Measurements from ENCODE around the gene CHRM1. TPM values are rescaled to one million over a fixed set of nuclear protein-coding genes. Genes with fewer than 3 reads are reported as not detected.

The CHRM1 gene
- total RNA-seq, 2 donors from 2014 or later: 38.1 to 107 TPM

DNA sequence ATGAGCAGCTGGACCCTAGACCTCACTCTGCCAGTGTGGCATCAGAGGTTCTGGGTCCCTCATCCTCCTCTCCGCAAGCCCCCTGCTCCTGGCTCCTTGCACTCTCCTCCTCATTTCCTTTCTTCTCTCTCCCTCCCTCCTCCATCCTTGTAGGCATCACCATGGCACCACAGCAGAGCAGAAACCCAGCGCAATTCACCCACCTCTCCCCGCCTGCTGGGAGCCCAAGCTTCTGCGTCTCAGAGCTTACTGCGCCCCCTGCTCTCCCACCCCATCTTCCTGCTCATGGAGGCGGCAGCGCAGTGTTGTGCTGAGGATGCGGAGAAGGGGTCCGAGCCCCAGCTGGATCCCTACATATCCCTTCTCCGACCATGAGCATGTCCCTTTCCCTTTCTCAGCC is 1.7 kb downstream of the CHRM1 start:
- H3K27ac ChIP-seq: peak overlapping the region; percentile 74 to 91

GRCh38 chr11:62918531-62918930 is 2.6 kb downstream of the CHRM1 start:
- H3K4me3 ChIP-seq: peak overlapping the region in 1 of 2 donors; percentile 52
- H3K36me3 ChIP-seq: no peaks in the 10 kb centered on the region
- H3K27me3 ChIP-seq (replicated peaks; ENCODE audit: insufficient read depth): no peaks in the 10 kb centered on the region
- intact Hi-C loops (cut with DNase I): no loop called here
- DNase-seq (ENCODE audit: low spot score): no peak
- peak overlapping the region in 1 of 2 donors; percentile 74 for H3K27ac ChIP-seq
- H3K9me3 ChIP-seq: no peaks in the 10 kb centered on the region
- H3K4me1 ChIP-seq (replicated peaks): peaks cover 12% of the 10 kb centered on the region
- WGBS: 61% methylated on average over 5 of the region's 5 CpGs
- TF ChIP-seq POLR2A (IDR thresholded peaks at IDR 0.05) (no peak), CTCF (IDR thresholded peaks at IDR 0.05) (no peak), POLR2AphosphoS5 (IDR thresholded peaks at IDR 0.05) (no peak)

More for the DNA sequence above, 1.7 kb downstream of the CHRM1 start:
- no peak for DNase-seq (ENCODE audit: low spot score)
- 95% methylated on average over 10 of the region's 10 CpGs for WGBS
- Histone ChIP-seq H3K36me3 (no peaks in the 10 kb centered on the region), H3K27me3 (replicated peaks; ENCODE audit: insufficient read depth) (no peaks in the 10 kb centered on the region), H3K4me1 (replicated peaks) (peaks cover 16% of the 10 kb centered on the region), H3K9me3 (no peaks in the 10 kb centered on the region), H3K4me3 (peak overlapping the region; percentile 35 to 52)
- TF ChIP-seq CTCF (IDR thresholded peaks at IDR 0.05): no peak
- no peak for TF ChIP-seq POLR2AphosphoS5 (IDR thresholded peaks at IDR 0.05)
- TF ChIP-seq POLR2A (IDR thresholded peaks at IDR 0.05): no peak
- intact Hi-C loops (cut with DNase I): no loop called here

GRCh38 chr11:62917906-62918502 is 3.2 kb downstream of the CHRM1 start:
- TF ChIP-seq CTCF (IDR thresholded peaks at IDR 0.05) (no peak), POLR2A (IDR thresholded peaks at IDR 0.05) (no peak), POLR2AphosphoS5 (IDR thresholded peaks at IDR 0.05) (no peak)
- Histone ChIP-seq H3K27me3 (replicated peaks; ENCODE audit: insufficient read depth) (no peaks in the 10 kb centered on the region), H3K4me3 (peak overlapping the region in 1 of 2 donors; percentile 52), H3K27ac (peak overlapping the region in 1 of 2 donors; percentile 74), H3K9me3 (no peaks in the 10 kb centered on the region), H3K36me3 (no peaks in the 10 kb centered on the region), H3K4me1 (replicated peaks) (peaks cover 8% of the 10 kb centered on the region)
- no peak for DNase-seq (ENCODE audit: low spot score)
- intact Hi-C loops (cut with DNase I): no loop called here
- WGBS: 92% methylated on average over 11 of the region's 11 CpGs

DNA sequence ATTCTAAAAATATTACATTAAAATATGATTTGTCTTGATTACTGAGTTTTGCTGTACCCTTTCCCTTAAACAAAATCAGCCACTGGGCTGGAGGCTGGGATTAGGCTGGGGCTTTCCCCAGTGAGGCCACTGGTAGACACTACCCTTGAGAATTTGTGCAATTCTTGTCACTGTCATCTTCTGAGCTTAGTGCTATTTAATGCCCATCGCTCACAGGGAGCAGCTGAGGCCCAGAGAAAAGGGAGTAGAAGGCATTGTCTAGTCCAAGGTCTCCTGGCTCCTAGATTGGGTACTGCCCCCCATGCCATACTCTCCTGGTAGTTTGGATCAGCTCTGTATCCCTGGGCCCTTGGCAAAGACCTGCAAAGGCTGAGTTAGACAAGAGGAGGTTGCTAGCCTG is 6.7 kb downstream of the CHRM1 start:
- 79% methylated on average over 1 of the region's 1 CpG for WGBS
- Histone ChIP-seq H3K4me3 (no peak overlapping the region), H3K27ac (no peak overlapping the region), H3K27me3 (replicated peaks; ENCODE audit: insufficient read depth) (no peaks in the 10 kb centered on the region), H3K4me1 (replicated peaks) (peaks cover 5% of the 10 kb centered on the region), H3K9me3 (no peaks in the 10 kb centered on the region), H3K36me3 (no peaks in the 10 kb centered on the region)
- TF ChIP-seq POLR2AphosphoS5 (IDR thresholded peaks at IDR 0.05) (no peak), CTCF (IDR thresholded peaks at IDR 0.05) (no peak), POLR2A (IDR thresholded peaks at IDR 0.05) (no peak)
- intact Hi-C loops (cut with DNase I): no loop called here
- DNase-seq (ENCODE audit: low spot score): no peak

GRCh38 chr11:62912268-62912667 is 8.9 kb downstream of the CHRM1 start:
- no peaks in the 10 kb centered on the region for H3K27me3 ChIP-seq (replicated peaks; ENCODE audit: insufficient read depth)
- no peak for TF ChIP-seq CTCF (IDR thresholded peaks at IDR 0.05)
- TF ChIP-seq POLR2A (IDR thresholded peaks at IDR 0.05): no peak
- TF ChIP-seq POLR2AphosphoS5 (IDR thresholded peaks at IDR 0.05): no peak

More at GRCh38 chr11:62912268-62912667, 8.9 kb downstream of the CHRM1 start:
- H3K4me1 ChIP-seq (replicated peaks): peaks cover 15% of the 10 kb centered on the region
- no peaks in the 10 kb centered on the region for H3K36me3 ChIP-seq
- no peaks in the 10 kb centered on the region for H3K9me3 ChIP-seq
- no peak for DNase-seq (ENCODE audit: low spot score)
- intact Hi-C loops (cut with DNase I): no loop called here
- WGBS: 91% methylated on average over 3 of the region's 3 CpGs
- H3K27ac ChIP-seq: peak overlapping the region; percentile 38 to 41
- H3K4me3 ChIP-seq: no peak overlapping the region
